HEK293T (cell line): ENCODE data around the gene KLF9.
A peak's percentile ranks its signal among the peaks of the same experiment; 100 is the strongest.

ENCODE experiments used
- CTCF ChIA-PET: fragments of 350-600 bp; formaldehyde crosslinking; extraction: SDS; loops from one replicate; lab custom pipeline; 2021; ENCODE audit warnings: antibody characterized with exemption, inconsistent platforms; lab: Yijun Ruan, JAX
- POLR2A ChIA-PET: fragments of 350-600 bp; formaldehyde crosslinking; extraction: SDS; loops from one replicate; lab custom pipeline; 2020; ENCODE audit warnings: antibody characterized with exemption, inconsistent platforms; lab: Yijun Ruan, JAX
- DNase-seq: peaks from one replicate; pipeline ENCODE4 v3.0.0; 2012; ENCODE audit warnings: mixed read lengths; ENCODE audit errors: extremely low spot score
- ARNT ChIP-seq: fragments of 450-650 bp; IDR thresholded peaks from 2 replicates; pipeline ENCODE4 v1.6.1; 2017; ENCODE audit warnings: mild to moderate bottlenecking
- BHLHE40 ChIP-seq: fragments of 450-650 bp; IDR thresholded peaks from 2 replicates; pipeline ENCODE4 v1.6.1; 2016; ENCODE audit warnings: mild to moderate bottlenecking, moderate library complexity, borderline replicate concordance
- CTBP1 ChIP-seq: fragments of 450-650 bp; IDR thresholded peaks from 2 replicates; pipeline ENCODE4 v1.6.1; 2016; ENCODE audit warnings: borderline replicate concordance
- ELF4 ChIP-seq: fragments of 450-650 bp; IDR thresholded peaks from 2 replicates; pipeline ENCODE4 v1.6.1; 2017; ENCODE audit warnings: antibody characterized with exemption
- FOXA1 ChIP-seq: fragments of 450-650 bp; IDR thresholded peaks from 2 replicates; pipeline ENCODE4 v1.6.1; 2016; ENCODE audit warnings: mild to moderate bottlenecking
- FOXK2 ChIP-seq: fragments of 450-650 bp; IDR thresholded peaks from 2 replicates; pipeline ENCODE4 v1.6.1; 2016; ENCODE audit warnings: mild to moderate bottlenecking
- FOXM1 ChIP-seq: fragments of 450-650 bp; IDR thresholded peaks from 2 replicates; pipeline ENCODE4 v1.6.1; 2017; ENCODE audit warnings: mild to moderate bottlenecking, borderline replicate concordance
- HDGF ChIP-seq: fragments of 450-650 bp; IDR thresholded peaks from 2 replicates; pipeline ENCODE4 v1.6.1; 2017; ENCODE audit warnings: antibody characterized with exemption, borderline replicate concordance
- L3MBTL2 ChIP-seq: fragments of 450-650 bp; conservative IDR thresholded peaks from 2 replicates; pipeline ENCODE4 v1.6.1; 2016; ENCODE audit warnings: mild to moderate bottlenecking
- LEF1 ChIP-seq: fragments of 450-650 bp; IDR thresholded peaks from 2 replicates; pipeline ENCODE4 v1.6.1; 2017; ENCODE audit warnings: mild to moderate bottlenecking, borderline replicate concordance
- NFRKB ChIP-seq: fragments of 450-650 bp; IDR thresholded peaks from 2 replicates; pipeline ENCODE4 v1.6.1; 2016; ENCODE audit warnings: mild to moderate bottlenecking, moderate library complexity
- PKNOX1 ChIP-seq: fragments of 450-650 bp; IDR thresholded peaks from 2 replicates; pipeline ENCODE4 v1.6.1; 2016
- SP1 ChIP-seq: fragments of 450-650 bp; IDR thresholded peaks from 2 replicates; pipeline ENCODE4 v1.6.1; 2017
- SUZ12 ChIP-seq: fragments of 450-650 bp; IDR thresholded peaks from 2 replicates; pipeline ENCODE4 v1.6.1; 2016; ENCODE audit warnings: mild to moderate bottlenecking
- TARDBP ChIP-seq: fragments of 450-650 bp; IDR thresholded peaks from 2 replicates; pipeline ENCODE4 v1.6.1; 2016
- ZNF384 ChIP-seq: fragments of 450-650 bp; IDR thresholded peaks from 2 replicates; pipeline ENCODE4 v1.6.1; 2016

Gene KLF9

GRCh38 chr9:70387663-70388062 lies 26.8 kb downstream of the KLF9 start:
- ChIA-PET POLR2A (no interaction called here), CTCF (interaction anchor here (0.6 kb wide), 1 partner anchor 240 kb away, joined by 7 read pairs; no protein-coding TSS in a partner anchor)
- DNase-seq: no peak
- no peak for TF ChIP-seq ZNF384
- TF ChIP-seq LEF1: no peak
- no peak for TF ChIP-seq ELF4
- no peak for TF ChIP-seq L3MBTL2
- no peak for TF ChIP-seq NFRKB
- TF ChIP-seq PKNOX1: no peak
- TF ChIP-seq ARNT: no peak
- TF ChIP-seq SUZ12: no peak
- no peak for TF ChIP-seq BHLHE40
- no peak for TF ChIP-seq FOXA1
- no peak for TF ChIP-seq FOXK2
- TF ChIP-seq FOXM1: no peak
- no peak for TF ChIP-seq SP1
- no peak for TF ChIP-seq HDGF
- no peak for TF ChIP-seq CTBP1
- TF ChIP-seq TARDBP: no peak

GRCh38 chr9:70385426-70385825 lies 29.0 kb downstream of the KLF9 start:
- ChIA-PET CTCF (no interaction called here), POLR2A (no interaction called here)
- TF ChIP-seq FOXM1 (no peak), SP1 (no peak), SUZ12 (no peak), ELF4 (no peak), NFRKB (no peak), ARNT (no peak), TARDBP (no peak), PKNOX1 (no peak), L3MBTL2 (no peak), FOXA1 (no peak), HDGF (no peak), FOXK2 (no peak), ZNF384 (no peak), LEF1 (no peak), CTBP1 (no peak), BHLHE40 (no peak)
- DNase-seq: no peak

- TF ChIP-seq FOXK2 (no peak), FOXM1 (no peak), TARDBP (no peak), SP1 (no peak), NFRKB (no peak), BHLHE40 (no peak), LEF1 (no peak), FOXA1 (no peak), CTBP1 (no peak), ARNT (no peak), L3MBTL2 (no peak), SUZ12 (no peak), PKNOX1 (no peak), ELF4 (no peak), HDGF (no peak), ZNF384 (no peak)
- no peak for DNase-seq
- POLR2A ChIA-PET: no interaction called here
- CTCF ChIA-PET: no interaction called here
Observed at GRCh38 chr9:70382709-70383605, 31.5 kb downstream of the KLF9 start.

GRCh38 chr9:70382046-70382708 lies 32.3 kb downstream of the KLF9 start:
- no peak for DNase-seq
- TF ChIP-seq PKNOX1: no peak
- TF ChIP-seq SP1: no peak
- TF ChIP-seq NFRKB: no peak
- TF ChIP-seq LEF1: no peak
- TF ChIP-seq HDGF: no peak
- CTCF ChIA-PET: no interaction called here
- POLR2A ChIA-PET: interaction anchor here (0.8 kb wide), 1 partner anchor 14 kb away, joined by 3 read pairs; no protein-coding TSS in a partner anchor

GRCh38 chr9:70374962-70375618 lies 39.4 kb downstream of the KLF9 start:
- CTCF ChIA-PET: no interaction called here
- peak; percentile 10 for DNase-seq
- POLR2A ChIA-PET: no interaction called here
- TF ChIP-seq TARDBP: no peak
- TF ChIP-seq ZNF384: peak; percentile 70
- no peak for TF ChIP-seq ARNT
